GM19455 (cell line): ENCODE data around the gene QRFPR.
"Not testable (repeated sequence)": the region's sequence is repeated elsewhere in the genome, so short reads cannot be mapped to it uniquely, and the experiment has no call there.

Experiments
- ATAC-seq: cut with Tn5 transposase; IDR thresholded peaks from one replicate; pipeline ENCODE4 v1.9.1; 2021; ENCODE audit not compliant: unreplicated experiment

The QRFPR gene

GRCh38 chr4:121339824-121340223 lies 41.0 kb downstream of the QRFPR start:
- no peak for ATAC-seq

GRCh38 chr4:121339307-121339706 lies 41.5 kb downstream of the QRFPR start:
- no peak for ATAC-seq

- ATAC-seq: no peak
Observed at GRCh38 chr4:121338518-121338917, 42.3 kb downstream of the QRFPR start.

GRCh38 chr4:121336706-121337105 lies 44.1 kb downstream of the QRFPR start:
- no peak for ATAC-seq

- ATAC-seq: no peak
Observed at GRCh38 chr4:121330180-121330665, 50.6 kb downstream of the QRFPR start.

GRCh38 chr4:121326597-121326996 lies 54.2 kb downstream of the QRFPR start:
- no peak for ATAC-seq

- ATAC-seq: no peak
Observed at GRCh38 chr4:121324331-121324730, 56.5 kb downstream of the QRFPR start.

GRCh38 chr4:121321466-121321865 lies 59.4 kb downstream of the QRFPR start:
- ATAC-seq: no peak

- ATAC-seq: no peak
Observed at GRCh38 chr4:121316091-121316490, 64.7 kb downstream of the QRFPR start.

- not testable (repeated sequence) for ATAC-seq
Observed at GRCh38 chr4:121313430-121313829, 67.4 kb downstream of the QRFPR start.

GRCh38 chr4:121308828-121309227 lies 72.0 kb downstream of the QRFPR start:
- no peak for ATAC-seq

- no peak for ATAC-seq
Observed at GRCh38 chr4:121308328-121308663, 72.5 kb downstream of the QRFPR start.

GRCh38 chr4:121307445-121308327 lies 73.1 kb downstream of the QRFPR start:
- peak; percentile 94 for ATAC-seq

- ATAC-seq: no peak
Observed at GRCh38 chr4:121306931-121307330, 73.9 kb downstream of the QRFPR start.

- ATAC-seq: no peak
Observed at GRCh38 chr4:121304893-121305292, 75.9 kb downstream of the QRFPR start.

- no peak for ATAC-seq
Observed at GRCh38 chr4:121299367-121299766, 81.5 kb downstream of the QRFPR start.

GRCh38 chr4:121283319-121283718 lies 97.5 kb downstream of the QRFPR start:
- ATAC-seq: no peak

- no peak for ATAC-seq
Observed at GRCh38 chr4:121280425-121280824, 100.4 kb downstream of the QRFPR start.

- ATAC-seq: peak; percentile 78
Observed at GRCh38 chr4:121278811-121279368, 101.9 kb downstream of the QRFPR start.
